ENCODE data around the gene NXPH3.

DNA sequence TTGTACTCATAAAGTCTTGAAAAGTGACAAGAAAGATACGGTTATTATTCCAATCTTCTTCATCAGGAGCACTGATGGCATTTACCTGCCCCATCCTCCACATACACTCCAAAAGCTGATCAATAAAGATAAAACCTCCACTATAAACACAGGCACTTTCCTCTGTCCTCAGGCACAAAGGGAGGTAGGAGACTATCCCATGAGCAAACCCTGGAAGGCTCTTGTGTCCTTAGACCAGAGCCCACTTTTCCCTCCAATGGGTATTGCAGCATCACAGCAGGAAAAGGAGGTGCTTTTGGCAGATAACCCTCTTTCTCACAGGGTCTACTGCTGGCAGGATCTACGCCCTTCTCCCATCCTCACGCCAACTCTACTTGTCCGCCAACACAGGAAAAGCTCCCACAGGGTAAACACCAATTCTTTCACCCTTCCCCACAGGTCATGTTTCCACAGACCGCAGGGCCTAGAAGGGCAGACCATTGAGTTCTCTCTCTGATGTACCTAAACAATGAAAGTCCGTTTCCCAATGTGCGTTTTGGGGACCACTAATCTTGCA, 28.7 kb downstream of the NXPH3 start:
- TF ChIP-seq POLR2A (IDR thresholded peaks at IDR 0.05; ENCODE audit: borderline replicate concordance, extremely low read depth, insufficient read depth, insufficient read length) (no peak), EZH2 (IDR thresholded peaks at IDR 0.05) (no peak), RAD21 (IDR thresholded peaks at IDR 0.05; ENCODE audit: low read depth) (no peak), YY1 (IDR thresholded peaks at IDR 0.05; ENCODE audit: extremely low read depth, insufficient replicate concordance, low read depth, low read length) (no peak), TCF7L2 (IDR thresholded peaks at IDR 0.05; ENCODE audit: borderline replicate concordance, extremely low read depth, insufficient read depth, insufficient read length) (no peak)
- TF ChIP-seq, protein P1, sequence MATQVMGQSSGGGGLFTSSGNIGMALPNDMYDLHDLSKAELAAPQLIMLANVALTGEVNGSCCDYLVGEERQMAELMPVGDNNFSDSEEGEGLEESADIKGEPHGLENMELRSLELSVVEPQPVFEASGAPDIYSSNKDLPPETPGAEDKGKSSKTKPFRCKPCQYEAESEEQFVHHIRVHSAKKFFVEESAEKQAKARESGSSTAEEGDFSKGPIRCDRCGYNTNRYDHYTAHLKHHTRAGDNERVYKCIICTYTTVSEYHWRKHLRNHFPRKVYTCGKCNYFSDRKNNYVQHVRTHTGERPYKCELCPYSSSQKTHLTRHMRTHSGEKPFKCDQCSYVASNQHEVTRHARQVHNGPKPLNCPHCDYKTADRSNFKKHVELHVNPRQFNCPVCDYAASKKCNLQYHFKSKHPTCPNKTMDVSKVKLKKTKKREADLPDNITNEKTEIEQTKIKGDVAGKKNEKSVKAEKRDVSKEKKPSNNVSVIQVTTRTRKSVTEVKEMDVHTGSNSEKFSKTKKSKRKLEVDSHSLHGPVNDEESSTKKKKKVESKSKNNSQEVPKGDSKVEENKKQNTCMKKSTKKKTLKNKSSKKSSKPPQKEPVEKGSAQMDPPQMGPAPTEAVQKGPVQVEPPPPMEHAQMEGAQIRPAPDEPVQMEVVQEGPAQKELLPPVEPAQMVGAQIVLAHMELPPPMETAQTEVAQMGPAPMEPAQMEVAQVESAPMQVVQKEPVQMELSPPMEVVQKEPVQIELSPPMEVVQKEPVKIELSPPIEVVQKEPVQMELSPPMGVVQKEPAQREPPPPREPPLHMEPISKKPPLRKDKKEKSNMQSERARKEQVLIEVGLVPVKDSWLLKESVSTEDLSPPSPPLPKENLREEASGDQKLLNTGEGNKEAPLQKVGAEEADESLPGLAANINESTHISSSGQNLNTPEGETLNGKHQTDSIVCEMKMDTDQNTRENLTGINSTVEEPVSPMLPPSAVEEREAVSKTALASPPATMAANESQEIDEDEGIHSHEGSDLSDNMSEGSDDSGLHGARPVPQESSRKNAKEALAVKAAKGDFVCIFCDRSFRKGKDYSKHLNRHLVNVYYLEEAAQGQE (IDR thresholded peaks at IDR 0.05; ENCODE audit: low read depth): no peak
- TF ChIP-seq, protein P2, sequence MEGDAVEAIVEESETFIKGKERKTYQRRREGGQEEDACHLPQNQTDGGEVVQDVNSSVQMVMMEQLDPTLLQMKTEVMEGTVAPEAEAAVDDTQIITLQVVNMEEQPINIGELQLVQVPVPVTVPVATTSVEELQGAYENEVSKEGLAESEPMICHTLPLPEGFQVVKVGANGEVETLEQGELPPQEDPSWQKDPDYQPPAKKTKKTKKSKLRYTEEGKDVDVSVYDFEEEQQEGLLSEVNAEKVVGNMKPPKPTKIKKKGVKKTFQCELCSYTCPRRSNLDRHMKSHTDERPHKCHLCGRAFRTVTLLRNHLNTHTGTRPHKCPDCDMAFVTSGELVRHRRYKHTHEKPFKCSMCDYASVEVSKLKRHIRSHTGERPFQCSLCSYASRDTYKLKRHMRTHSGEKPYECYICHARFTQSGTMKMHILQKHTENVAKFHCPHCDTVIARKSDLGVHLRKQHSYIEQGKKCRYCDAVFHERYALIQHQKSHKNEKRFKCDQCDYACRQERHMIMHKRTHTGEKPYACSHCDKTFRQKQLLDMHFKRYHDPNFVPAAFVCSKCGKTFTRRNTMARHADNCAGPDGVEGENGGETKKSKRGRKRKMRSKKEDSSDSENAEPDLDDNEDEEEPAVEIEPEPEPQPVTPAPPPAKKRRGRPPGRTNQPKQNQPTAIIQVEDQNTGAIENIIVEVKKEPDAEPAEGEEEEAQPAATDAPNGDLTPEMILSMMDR (IDR thresholded peaks at IDR 0.05 in 2 of 3, conservative IDR thresholded peaks at IDR 0.05 in 1 of 3; ENCODE audit: borderline replicate concordance in 1 of 3, insufficient read depth in 1 of 3, low read depth in 2 of 3, low read length in 2 of 3): no peak

Measured in HCT116 (cell line).